DOHH2 (cell line): Measurements from ENCODE around the gene AJAP1.

Source experiments
- CTCF ChIP-seq: fragments of 200-600 bp; sonication (generic); IDR thresholded peaks from one replicate; pipeline ENCODE4 v1.5.1; 2014; ENCODE audit warnings: antibody characterized with exemption, mild to moderate bottlenecking, low read depth, low read length; ENCODE audit not compliant: poor library complexity, severe bottlenecking
- EZH2phosphoT487 ChIP-seq: fragments of 200-600 bp; sonication (generic); IDR thresholded peaks from 2 replicates; pipeline ENCODE4 v1.6.1; 2017; ENCODE audit warnings: borderline replicate concordance, mild to moderate bottlenecking, antibody characterized with exemption, low read length, moderate library complexity, mixed read lengths

GRCh38 chr1:4689271-4689935, 35.0 kb downstream of the AJAP1 start:
- TF ChIP-seq CTCF (no peak), EZH2phosphoT487 (no peak)
